ENCODE data around the gene VCL.

DNA sequence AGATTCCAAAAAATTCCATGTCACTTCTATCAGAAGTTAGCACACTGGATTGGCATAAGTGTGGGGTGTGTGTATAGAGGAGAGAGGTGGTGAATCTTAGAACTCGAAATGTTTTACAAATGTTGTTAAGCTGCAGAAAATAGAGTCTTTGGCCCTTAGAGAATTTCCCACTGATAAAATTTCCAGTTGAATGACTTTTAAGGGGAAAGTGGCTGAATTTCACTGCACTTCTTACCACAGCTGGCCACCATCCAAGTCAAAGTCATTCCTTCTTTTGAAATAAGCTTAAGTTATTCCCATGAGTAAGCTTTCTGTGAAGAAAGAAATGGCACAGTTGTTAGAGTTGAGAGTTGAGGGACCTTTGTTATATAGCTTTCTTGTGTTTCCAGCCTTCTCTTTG is 13.9 kb downstream of the VCL start:
- TF ChIP-seq, protein P1, sequence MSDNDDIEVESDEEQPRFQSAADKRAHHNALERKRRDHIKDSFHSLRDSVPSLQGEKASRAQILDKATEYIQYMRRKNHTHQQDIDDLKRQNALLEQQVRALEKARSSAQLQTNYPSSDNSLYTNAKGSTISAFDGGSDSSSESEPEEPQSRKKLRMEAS (IDR thresholded peaks at IDR 0.05; ENCODE audit: low read depth, low read length), result no peak
- TF ChIP-seq POLR2A (IDR thresholded peaks at IDR 0.05; ENCODE audit: extremely low read depth, insufficient read length), result no peak
- TF ChIP-seq, protein P2, sequence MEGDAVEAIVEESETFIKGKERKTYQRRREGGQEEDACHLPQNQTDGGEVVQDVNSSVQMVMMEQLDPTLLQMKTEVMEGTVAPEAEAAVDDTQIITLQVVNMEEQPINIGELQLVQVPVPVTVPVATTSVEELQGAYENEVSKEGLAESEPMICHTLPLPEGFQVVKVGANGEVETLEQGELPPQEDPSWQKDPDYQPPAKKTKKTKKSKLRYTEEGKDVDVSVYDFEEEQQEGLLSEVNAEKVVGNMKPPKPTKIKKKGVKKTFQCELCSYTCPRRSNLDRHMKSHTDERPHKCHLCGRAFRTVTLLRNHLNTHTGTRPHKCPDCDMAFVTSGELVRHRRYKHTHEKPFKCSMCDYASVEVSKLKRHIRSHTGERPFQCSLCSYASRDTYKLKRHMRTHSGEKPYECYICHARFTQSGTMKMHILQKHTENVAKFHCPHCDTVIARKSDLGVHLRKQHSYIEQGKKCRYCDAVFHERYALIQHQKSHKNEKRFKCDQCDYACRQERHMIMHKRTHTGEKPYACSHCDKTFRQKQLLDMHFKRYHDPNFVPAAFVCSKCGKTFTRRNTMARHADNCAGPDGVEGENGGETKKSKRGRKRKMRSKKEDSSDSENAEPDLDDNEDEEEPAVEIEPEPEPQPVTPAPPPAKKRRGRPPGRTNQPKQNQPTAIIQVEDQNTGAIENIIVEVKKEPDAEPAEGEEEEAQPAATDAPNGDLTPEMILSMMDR (IDR thresholded peaks at IDR 0.05; ENCODE audit: low read depth, low read length), result no peak
